ENCODE data around the gene INPP5D.

The INPP5D gene

GRCh38 chr2:233076749-233077148, 16.6 kb downstream of the INPP5D start:
- no peak for DNase-seq

GRCh38 chr2:233079473-233079877, 19.3 kb downstream of the INPP5D start:
- no peak for DNase-seq

GRCh38 chr2:233079953-233080835, 20.1 kb downstream of the INPP5D start:
- no peak for DNase-seq

- no peak for DNase-seq
Measured at GRCh38 chr2:233080836-233081229, 20.7 kb downstream of the INPP5D start.

GRCh38 chr2:233081232-233081730, 21.1 kb downstream of the INPP5D start:
- DNase-seq = no peak

GRCh38 chr2:233081731-233082221, 21.6 kb downstream of the INPP5D start:
- no peak for DNase-seq

- no peak for DNase-seq
Measured at GRCh38 chr2:233082222-233082930, 22.2 kb downstream of the INPP5D start.

- DNase-seq = no peak
Measured at GRCh38 chr2:233082931-233083755, 23.0 kb downstream of the INPP5D start.

- no peak for DNase-seq
Measured at GRCh38 chr2:233083782-233084181, 23.6 kb downstream of the INPP5D start.

- no peak for DNase-seq
Measured at GRCh38 chr2:233084488-233084887, 24.3 kb downstream of the INPP5D start.

GRCh38 chr2:233085037-233085838, 25.1 kb downstream of the INPP5D start:
- DNase-seq = no peak

GRCh38 chr2:233085839-233086150, 25.7 kb downstream of the INPP5D start:
- DNase-seq = no peak

- DNase-seq = no peak
Measured at GRCh38 chr2:233087713-233088112, 27.6 kb downstream of the INPP5D start.

- DNase-seq = no peak
Measured at GRCh38 chr2:233088972-233089345, 28.8 kb downstream of the INPP5D start.

- DNase-seq = no peak
Measured at GRCh38 chr2:233089851-233090250, 29.7 kb downstream of the INPP5D start.

- DNase-seq = no peak
Measured at GRCh38 chr2:233090879-233091278, 30.7 kb downstream of the INPP5D start.

- no peak for DNase-seq
Measured at GRCh38 chr2:233091595-233092375, 31.6 kb downstream of the INPP5D start.

GRCh38 chr2:233092432-233093165, 32.5 kb downstream of the INPP5D start:
- no peak for DNase-seq

GRCh38 chr2:233093166-233093448, 33.0 kb downstream of the INPP5D start:
- no peak for DNase-seq

- no peak for DNase-seq
Measured at GRCh38 chr2:233093721-233094120, 33.6 kb downstream of the INPP5D start.

- DNase-seq = no peak
Measured at GRCh38 chr2:233094614-233095013, 34.5 kb downstream of the INPP5D start.

All from NCI-H2029 treated with DMSO at 0.1 percent for 48 hours (cell line).